HUES64 (cell line): ENCODE measurements around the gene MTRF1.

Experiments
- H3K27ac ChIP-seq: 2 replicates; pipeline ENCODE4 v1.7.0; 2013; ENCODE audit warnings: low read depth, low read length, inconsistent platforms
- H3K27me3 ChIP-seq: 2 replicates; pipeline ENCODE4 v1.6.1; 2013; ENCODE audit warnings: mild to moderate bottlenecking, low read length; ENCODE audit not compliant: insufficient read depth
- H3K36me3 ChIP-seq: 2 replicates; pipeline ENCODE4 v1.6.1; 2013; ENCODE audit warnings: mild to moderate bottlenecking, low read length; ENCODE audit not compliant: insufficient read depth
- H3K4me1 ChIP-seq: 2 replicates; pipeline ENCODE4 v1.6.1; 2013; ENCODE audit warnings: mild to moderate bottlenecking, low read length, moderate library complexity; ENCODE audit not compliant: insufficient read depth
- H3K4me3 ChIP-seq: 2 replicates; pipeline ENCODE4 v1.5.1; 2013; ENCODE audit warnings: mild to moderate bottlenecking, low read length, moderate library complexity
- H3K9ac ChIP-seq: 2 replicates; pipeline ENCODE4 v1.6.1; 2013; ENCODE audit warnings: mild to moderate bottlenecking, low read depth, low read length
- H3K9me3 ChIP-seq: 2 replicates; pipeline ENCODE4 v1.6.1; 2013; ENCODE audit warnings: low read depth, low read length; ENCODE audit not compliant: insufficient read depth
- WGBS: fragments of 150-250, 120-280 bp; methylation state at CpG from one replicate; pipeline ENCODE4 v1.1.7; 2013; ENCODE audit warnings: missing lambda C conversion rate; 5-methylcytosine and 5-hydroxymethylcytosine counted together

Gene MTRF1

GRCh38 chr13:41274881-41275280, 11.5 kb upstream of the MTRF1 start:
- Histone ChIP-seq H3K4me3 (no peak overlapping the region), H3K27ac (no peak overlapping the region), H3K4me1 (peaks cover 15% of the 10 kb centered on the region; the same call in 1 of the 2 replicates), H3K36me3 (no peaks in the 10 kb centered on the region), H3K9me3 (peaks cover 6% of the 10 kb centered on the region), H3K9ac (no peak overlapping the region), H3K27me3 (no peaks in the 10 kb centered on the region)
- 99% methylated on average over 11 of the region's 11 CpGs for WGBS

- H3K4me3 ChIP-seq, result no peak overlapping the region
- no peak overlapping the region for H3K9ac ChIP-seq
- 85% methylated on average over 2 of the region's 3 CpGs for WGBS
- H3K27ac ChIP-seq, result no peak overlapping the region
- H3K4me1 ChIP-seq, result peaks cover 9% of the 10 kb centered on the region; the same call in 1 of the 2 replicates
- peaks cover 15% of the 10 kb centered on the region for H3K9me3 ChIP-seq
- no peaks in the 10 kb centered on the region for H3K27me3 ChIP-seq
- H3K36me3 ChIP-seq, result no peaks in the 10 kb centered on the region
Observed at GRCh38 chr13:41273831-41274441, 10.6 kb upstream of the MTRF1 start.

GRCh38 chr13:41271456-41272285, 8.3 kb upstream of the MTRF1 start:
- no peak overlapping the region for H3K4me3 ChIP-seq
- no peaks in the 10 kb centered on the region for H3K27me3 ChIP-seq
- 91% methylated on average over 6 of the region's 6 CpGs for WGBS
- H3K9ac ChIP-seq, result no peak overlapping the region
- H3K4me1 ChIP-seq, result peaks cover 4% of the 10 kb centered on the region; the same call in 1 of the 2 replicates
- peaks cover 34% of the 10 kb centered on the region for H3K9me3 ChIP-seq
- H3K27ac ChIP-seq, result no peak overlapping the region
- no peaks in the 10 kb centered on the region for H3K36me3 ChIP-seq

- Histone ChIP-seq H3K27ac (no peak overlapping the region), H3K9ac (no peak overlapping the region), H3K36me3 (no peaks in the 10 kb centered on the region), H3K27me3 (no peaks in the 10 kb centered on the region), H3K4me3 (no peak overlapping the region), H3K4me1 (peaks cover 4% of the 10 kb centered on the region; the same call in 1 of the 2 replicates), H3K9me3 (peaks cover 34% of the 10 kb centered on the region)
- WGBS, result 0% methylated on average over 1 of the region's 1 CpG
Observed at GRCh38 chr13:41268764-41269163, 5.4 kb upstream of the MTRF1 start.

- no peaks in the 10 kb centered on the region for H3K36me3 ChIP-seq
- no peak overlapping the region for H3K4me3 ChIP-seq
- H3K4me1 ChIP-seq, result peaks cover 4% of the 10 kb centered on the region; the same call in 1 of the 2 replicates
- H3K27ac ChIP-seq, result no peak overlapping the region
- H3K9ac ChIP-seq, result no peak overlapping the region
- H3K27me3 ChIP-seq, result no peaks in the 10 kb centered on the region
- H3K9me3 ChIP-seq, result peaks cover 34% of the 10 kb centered on the region
Observed at GRCh38 chr13:41267106-41267505, 3.7 kb upstream of the MTRF1 start.

- peaks cover 52% of the 10 kb centered on the region for H3K36me3 ChIP-seq
- H3K27ac ChIP-seq, result no peak overlapping the region
- no peaks in the 10 kb centered on the region for H3K4me1 ChIP-seq
- H3K4me3 ChIP-seq, result no peak overlapping the region
- no peaks in the 10 kb centered on the region; the same call in 1 of the 2 replicates for H3K9me3 ChIP-seq
- WGBS, result 91% methylated on average over 6 of the region's 6 CpGs
- H3K27me3 ChIP-seq, result no peaks in the 10 kb centered on the region
- H3K9ac ChIP-seq, result no peak overlapping the region
Observed at GRCh38 chr13:41259875-41260501, 3.4 kb downstream of the MTRF1 start.

GRCh38 chr13:41257535-41257934, 5.8 kb downstream of the MTRF1 start:
- H3K4me3 ChIP-seq, result no peak overlapping the region
- H3K27me3 ChIP-seq, result no peaks in the 10 kb centered on the region
- H3K9me3 ChIP-seq, result no peaks in the 10 kb centered on the region
- no peak overlapping the region for H3K9ac ChIP-seq
- H3K36me3 ChIP-seq, result peaks cover 76% of the 10 kb centered on the region
- H3K27ac ChIP-seq, result no peak overlapping the region
- no peaks in the 10 kb centered on the region for H3K4me1 ChIP-seq

GRCh38 chr13:41254902-41255301, 8.5 kb downstream of the MTRF1 start:
- Histone ChIP-seq H3K4me1 (no peaks in the 10 kb centered on the region), H3K9ac (no peak overlapping the region), H3K4me3 (no peak overlapping the region), H3K27ac (no peak overlapping the region), H3K9me3 (no peaks in the 10 kb centered on the region), H3K36me3 (peaks cover 81% of the 10 kb centered on the region), H3K27me3 (no peaks in the 10 kb centered on the region)
- no CpG with 5 or more reads among the region's 1 CpG for WGBS

- Histone ChIP-seq H3K27ac (no peak overlapping the region), H3K9ac (no peak overlapping the region), H3K9me3 (no peaks in the 10 kb centered on the region), H3K4me1 (no peaks in the 10 kb centered on the region), H3K27me3 (no peaks in the 10 kb centered on the region), H3K4me3 (no peak overlapping the region), H3K36me3 (peaks cover 72% of the 10 kb centered on the region)
Observed at GRCh38 chr13:41250993-41251392, 12.4 kb downstream of the MTRF1 start.

- no peaks in the 10 kb centered on the region for H3K9me3 ChIP-seq
- peaks cover 38% of the 10 kb centered on the region for H3K36me3 ChIP-seq
- H3K27me3 ChIP-seq, result no peaks in the 10 kb centered on the region
- WGBS, result 97% methylated on average over 8 of the region's 8 CpGs
- H3K4me3 ChIP-seq, result no peak overlapping the region
- H3K9ac ChIP-seq, result no peak overlapping the region
- H3K27ac ChIP-seq, result no peak overlapping the region
- H3K4me1 ChIP-seq, result no peaks in the 10 kb centered on the region
Observed at GRCh38 chr13:41246969-41247680, 16.3 kb downstream of the MTRF1 start.

- H3K27ac ChIP-seq, result no peak overlapping the region
- no peak overlapping the region for H3K9ac ChIP-seq
- H3K36me3 ChIP-seq, result peaks cover 20% of the 10 kb centered on the region
- H3K9me3 ChIP-seq, result no peaks in the 10 kb centered on the region
- H3K4me1 ChIP-seq, result no peaks in the 10 kb centered on the region
- H3K27me3 ChIP-seq, result no peaks in the 10 kb centered on the region
- no peak overlapping the region for H3K4me3 ChIP-seq
- 93% methylated on average over 3 of the region's 3 CpGs for WGBS
Observed at GRCh38 chr13:41244556-41244955, 18.8 kb downstream of the MTRF1 start.
